Activated CD8-positive, alpha-beta memory T cell treated with anti-CD3 and anti-CD28 coated beads for 36 hours (primary cell): ENCODE results near the gene CTR9. TPM values are rescaled to one million over a fixed set of nuclear protein-coding genes. Genes with fewer than 3 reads are reported as not detected.

Source experiments
- CTCF ChIA-PET: fragments of 350-600 bp; sonication (Branson Sonifier 250); formaldehyde crosslinking; loops from one replicate; lab custom pipeline; 2021; ENCODE audit warnings: antibody characterized with exemption; lab: Charles Lee
- POLR2A ChIA-PET: fragments of 350-600 bp; sonication (Branson Sonifier 250); formaldehyde crosslinking; loops from one replicate; lab custom pipeline; 2021; ENCODE audit warnings: antibody characterized with exemption; lab: Charles Lee
- total RNA-seq, 2 experiments: library from RNA; stranded (reverse); gene quantifications; one replicate each; pipeline ENCODE4 v1.2.3, GENCODE V29; 2021

The CTR9 gene
- total RNA-seq, 2 experiments from 2014 or later = 46.3 to 50.6 TPM

- ChIA-PET CTCF (no interaction called here), POLR2A (no interaction called here)
Measured at GRCh38 chr11:10774811-10775210, 23.8 kb downstream of the CTR9 start.

GRCh38 chr11:10777393-10777793 is 26.3 kb downstream of the CTR9 start:
- ChIA-PET POLR2A (interaction anchor here (0.6 kb wide), 1 partner anchor 16 kb away, joined by 4 read pairs; no protein-coding TSS in a partner anchor), CTCF (no interaction called here)

GRCh38 chr11:10777806-10778205 is 26.8 kb downstream of the CTR9 start:
- CTCF ChIA-PET = no interaction called here
- POLR2A ChIA-PET = no interaction called here

GRCh38 chr11:10778217-10778970 is 27.3 kb downstream of the CTR9 start:
- CTCF ChIA-PET = interaction anchor here (1.0 kb wide), 1 partner anchor 14 kb away, joined by 3 read pairs; no protein-coding TSS in a partner anchor
- POLR2A ChIA-PET = no interaction called here

GRCh38 chr11:10779086-10779485 is 28.0 kb downstream of the CTR9 start:
- ChIA-PET POLR2A (no interaction called here), CTCF (interaction anchor here (1.0 kb wide), 1 partner anchor 14 kb away, joined by 3 read pairs; no protein-coding TSS in a partner anchor)

GRCh38 chr11:10780040-10780439 is 29.0 kb downstream of the CTR9 start:
- ChIA-PET POLR2A (no interaction called here), CTCF (interaction anchor here (4.3 kb wide), 1 partner anchor 12 kb away, joined by 25 read pairs; no protein-coding TSS in a partner anchor)

- ChIA-PET CTCF (interaction anchor here (0.7 to 4.3 kb wide), 3 partner anchors 8 to 14 kb away, joined by 3 to 25 read pairs (median 4); no protein-coding TSS in a partner anchor), POLR2A (no interaction called here)
Measured at GRCh38 chr11:10784232-10785145, 33.4 kb downstream of the CTR9 start.

- POLR2A ChIA-PET = no interaction called here
- CTCF ChIA-PET = interaction anchor here (0.5 to 1.6 kb wide), 3 partner anchors 11 to 224 kb away, joined by 3 to 4 read pairs (median 3); no protein-coding TSS in a partner anchor
Measured at GRCh38 chr11:10785146-10785474, 34.1 kb downstream of the CTR9 start.

- CTCF ChIA-PET = interaction anchor here (0.7 kb wide), 1 partner anchor 134 kb away, joined by 3 read pairs; no protein-coding TSS in a partner anchor
- POLR2A ChIA-PET = interaction anchor here (0.9 kb wide), 1 partner anchor 9 kb away, joined by 4 read pairs; no protein-coding TSS in a partner anchor
Measured at GRCh38 chr11:10786451-10786850, 35.4 kb downstream of the CTR9 start.

GRCh38 chr11:10792385-10793068 is 41.5 kb downstream of the CTR9 start:
- POLR2A ChIA-PET = interaction anchor here (0.8 to 2.1 kb wide), 3 partner anchors 11 to 64 kb away, joined by 4 to 9 read pairs (median 4); partner anchors contain the start of gene EIF4G2
- CTCF ChIA-PET = interaction anchor here (0.6 to 3.4 kb wide), 28 partner anchors 10 to 996 kb away, joined by 3 to 25 read pairs (median 4); partner anchors contain the start of gene EIF4G2

- POLR2A ChIA-PET = interaction anchor here (0.6 to 2.1 kb wide), 4 partner anchors 10 to 140 kb away, joined by 3 to 9 read pairs (median 4); partner anchors contain the start of gene EIF4G2
- CTCF ChIA-PET = interaction anchor here (0.6 to 3.4 kb wide), 18 partner anchors 9 to 995 kb away, joined by 3 to 25 read pairs (median 4); partner anchors contain the start of gene EIF4G2
Measured at GRCh38 chr11:10793470-10794255, 42.6 kb downstream of the CTR9 start.

GRCh38 chr11:10796191-10796590 is 45.1 kb downstream of the CTR9 start:
- POLR2A ChIA-PET = interaction anchor here (0.6 to 4.4 kb wide), 6 partner anchors 9 to 391 kb away, joined by 3 to 44 read pairs (median 4); partner anchors contain the start of genes EIF4G2 and ZBED5
- CTCF ChIA-PET = interaction anchor here (0.8 to 1.3 kb wide), 3 partner anchors 11 to 138 kb away, joined by 3 read pairs; no protein-coding TSS in a partner anchor

- CTCF ChIA-PET = no interaction called here
- POLR2A ChIA-PET = interaction anchor here (4.4 kb wide), 1 partner anchor 12 kb away, joined by 44 read pairs; the partner anchor contains the start of gene EIF4G2
Measured at GRCh38 chr11:10797001-10797400, 46.0 kb downstream of the CTR9 start.

- ChIA-PET POLR2A (interaction anchor here (4.4 kb wide), 1 partner anchor 11 kb away, joined by 44 read pairs; the partner anchor contains the start of gene EIF4G2), CTCF (interaction anchor here (1.5 kb wide), 1 partner anchor 10 kb away, joined by 5 read pairs; the partner anchor contains the start of gene EIF4G2)
Measured at GRCh38 chr11:10797531-10797930, 46.5 kb downstream of the CTR9 start.

- ChIA-PET CTCF (interaction anchor here (0.7 to 1.5 kb wide), 2 partner anchors 10 to 138 kb away, joined by 3 to 5 read pairs; partner anchors contain the start of gene EIF4G2), POLR2A (interaction anchor here (4.4 kb wide), 1 partner anchor 10 kb away, joined by 44 read pairs; the partner anchor contains the start of gene EIF4G2)
Measured at GRCh38 chr11:10798330-10798928, 47.4 kb downstream of the CTR9 start.

GRCh38 chr11:10800292-10800691 is 49.2 kb downstream of the CTR9 start:
- ChIA-PET POLR2A (no interaction called here), CTCF (no interaction called here)

GRCh38 chr11:10803676-10804075 is 52.6 kb downstream of the CTR9 start:
- POLR2A ChIA-PET = interaction anchor here (0.5 to 0.7 kb wide), 4 partner anchors 10 to 127 kb away, joined by 3 to 4 read pairs (median 4); no protein-coding TSS in a partner anchor
- CTCF ChIA-PET = interaction anchor here (3.1 kb wide), 1 partner anchor 11 kb away, joined by 16 read pairs; no protein-coding TSS in a partner anchor
